Measurements from ENCODE around the gene OCRL.

Gene OCRL

GRCh38 chrX:129614481-129615255 lies 74.6 kb downstream of the OCRL start:
- Histone ChIP-seq H3K9me2 (replicated peaks; ENCODE audit: insufficient read depth, low read length) (no peaks in the 10 kb centered on the region), H3K36me3 (ENCODE audit: low read length) (no peaks in the 10 kb centered on the region), H2AFZ (ENCODE audit: low read depth, low read length, severe bottlenecking) (no peak overlapping the region), H3K27me3 (ENCODE audit: low read length) (no peaks in the 10 kb centered on the region), H3K79me2 (ENCODE audit: insufficient read depth, low read length) (no peaks in the 10 kb centered on the region), H3K27ac (ENCODE audit: low read depth, low read length) (no peak overlapping the region), H3K4me2 (ENCODE audit: low read depth, low read length, poor library complexity, severe bottlenecking) (no peak overlapping the region), H3K9me3 (ENCODE audit: insufficient read depth, low read length) (no peaks in the 10 kb centered on the region), H4K20me1 (ENCODE audit: low read depth, low read length) (no peaks in the 10 kb centered on the region), H3K9ac (ENCODE audit: low read length) (no peak overlapping the region), H3K4me3 (ENCODE audit: insufficient read depth, low read length, poor library complexity, severe bottlenecking) (no peak overlapping the region), H3F3A (ENCODE audit: insufficient read depth) (no peaks in the 10 kb centered on the region)
- no peak for TF ChIP-seq EZH2phosphoT487 (conservative IDR thresholded peaks at IDR 0.05; ENCODE audit: low read length)
- TF ChIP-seq CTCF (IDR thresholded peaks at IDR 0.05; ENCODE audit: insufficient read depth, low read length, poor library complexity, severe bottlenecking), result no peak

- H3K9me3 ChIP-seq (ENCODE audit: insufficient read depth, low read length), result no peaks in the 10 kb centered on the region
- H3K27me3 ChIP-seq (ENCODE audit: low read length), result no peaks in the 10 kb centered on the region
Measured at GRCh38 chrX:129617420-129617819, 77.4 kb downstream of the OCRL start.

GRCh38 chrX:129618997-129619396 lies 78.9 kb downstream of the OCRL start:
- Histone ChIP-seq H3K79me2 (ENCODE audit: insufficient read depth, low read length) (no peaks in the 10 kb centered on the region), H2AFZ (ENCODE audit: low read depth, low read length, severe bottlenecking) (no peak overlapping the region), H3K36me3 (ENCODE audit: low read length) (no peaks in the 10 kb centered on the region), H3K4me2 (ENCODE audit: low read depth, low read length, poor library complexity, severe bottlenecking) (no peak overlapping the region), H3K27me3 (ENCODE audit: low read length) (no peaks in the 10 kb centered on the region), H3F3A (ENCODE audit: insufficient read depth) (no peaks in the 10 kb centered on the region), H4K20me1 (ENCODE audit: low read depth, low read length) (no peaks in the 10 kb centered on the region), H3K9me2 (replicated peaks; ENCODE audit: insufficient read depth, low read length) (no peaks in the 10 kb centered on the region), H3K9me3 (ENCODE audit: insufficient read depth, low read length) (no peaks in the 10 kb centered on the region), H3K9ac (ENCODE audit: low read length) (no peak overlapping the region), H3K4me3 (ENCODE audit: insufficient read depth, low read length, poor library complexity, severe bottlenecking) (no peak overlapping the region), H3K27ac (ENCODE audit: low read depth, low read length) (no peak overlapping the region)
- TF ChIP-seq EZH2phosphoT487 (conservative IDR thresholded peaks at IDR 0.05; ENCODE audit: low read length) (no peak), CTCF (IDR thresholded peaks at IDR 0.05; ENCODE audit: insufficient read depth, low read length, poor library complexity, severe bottlenecking) (no peak)

More at GRCh38 chrX:129617420-129617819, 77.4 kb downstream of the OCRL start:
- no peak overlapping the region for H3K4me2 ChIP-seq (ENCODE audit: low read depth, low read length, poor library complexity, severe bottlenecking)
- H3K79me2 ChIP-seq (ENCODE audit: insufficient read depth, low read length), result no peaks in the 10 kb centered on the region
- no peaks in the 10 kb centered on the region for H3F3A ChIP-seq (ENCODE audit: insufficient read depth)
- no peak overlapping the region for H3K4me3 ChIP-seq (ENCODE audit: insufficient read depth, low read length, poor library complexity, severe bottlenecking)
- no peak overlapping the region for H3K9ac ChIP-seq (ENCODE audit: low read length)
- H4K20me1 ChIP-seq (ENCODE audit: low read depth, low read length), result no peaks in the 10 kb centered on the region
- no peaks in the 10 kb centered on the region for H3K36me3 ChIP-seq (ENCODE audit: low read length)
- H2AFZ ChIP-seq (ENCODE audit: low read depth, low read length, severe bottlenecking), result no peak overlapping the region
- no peak for TF ChIP-seq EZH2phosphoT487 (conservative IDR thresholded peaks at IDR 0.05; ENCODE audit: low read length)
- no peak overlapping the region for H3K27ac ChIP-seq (ENCODE audit: low read depth, low read length)
- no peaks in the 10 kb centered on the region for H3K9me2 ChIP-seq (replicated peaks; ENCODE audit: insufficient read depth, low read length)

- H3F3A ChIP-seq (ENCODE audit: insufficient read depth), result no peaks in the 10 kb centered on the region
- no peak overlapping the region for H3K4me3 ChIP-seq (ENCODE audit: insufficient read depth, low read length, poor library complexity, severe bottlenecking)
- no peaks in the 10 kb centered on the region for H3K27me3 ChIP-seq (ENCODE audit: low read length)
- H3K9me3 ChIP-seq (ENCODE audit: insufficient read depth, low read length), result no peaks in the 10 kb centered on the region
- no peak overlapping the region for H3K4me2 ChIP-seq (ENCODE audit: low read depth, low read length, poor library complexity, severe bottlenecking)
- H3K9me2 ChIP-seq (replicated peaks; ENCODE audit: insufficient read depth, low read length), result no peaks in the 10 kb centered on the region
- no peak for TF ChIP-seq EZH2phosphoT487 (conservative IDR thresholded peaks at IDR 0.05; ENCODE audit: low read length)
- no peak for TF ChIP-seq CTCF (IDR thresholded peaks at IDR 0.05; ENCODE audit: insufficient read depth, low read length, poor library complexity, severe bottlenecking)
- no peak overlapping the region for H3K9ac ChIP-seq (ENCODE audit: low read length)
- H2AFZ ChIP-seq (ENCODE audit: low read depth, low read length, severe bottlenecking), result no peak overlapping the region
- H3K79me2 ChIP-seq (ENCODE audit: insufficient read depth, low read length), result no peaks in the 10 kb centered on the region
- H3K36me3 ChIP-seq (ENCODE audit: low read length), result no peaks in the 10 kb centered on the region
- no peaks in the 10 kb centered on the region for H4K20me1 ChIP-seq (ENCODE audit: low read depth, low read length)
- H3K27ac ChIP-seq (ENCODE audit: low read depth, low read length), result no peak overlapping the region
Measured at GRCh38 chrX:129622757-129623301, 82.8 kb downstream of the OCRL start.
